Measurements from ENCODE around the gene ASB16. TPM values are rescaled to one million over a fixed set of nuclear protein-coding genes. Genes with fewer than 3 reads are reported as not detected.

ASB16 gene
- total and polyA plus RNA-seq, 9 of the 15 experiments (the other 6 are each of a cell fraction or from before 2014, with no cell fraction given) = 0.03 to 0.07 TPM; not detected in 7

DNA sequence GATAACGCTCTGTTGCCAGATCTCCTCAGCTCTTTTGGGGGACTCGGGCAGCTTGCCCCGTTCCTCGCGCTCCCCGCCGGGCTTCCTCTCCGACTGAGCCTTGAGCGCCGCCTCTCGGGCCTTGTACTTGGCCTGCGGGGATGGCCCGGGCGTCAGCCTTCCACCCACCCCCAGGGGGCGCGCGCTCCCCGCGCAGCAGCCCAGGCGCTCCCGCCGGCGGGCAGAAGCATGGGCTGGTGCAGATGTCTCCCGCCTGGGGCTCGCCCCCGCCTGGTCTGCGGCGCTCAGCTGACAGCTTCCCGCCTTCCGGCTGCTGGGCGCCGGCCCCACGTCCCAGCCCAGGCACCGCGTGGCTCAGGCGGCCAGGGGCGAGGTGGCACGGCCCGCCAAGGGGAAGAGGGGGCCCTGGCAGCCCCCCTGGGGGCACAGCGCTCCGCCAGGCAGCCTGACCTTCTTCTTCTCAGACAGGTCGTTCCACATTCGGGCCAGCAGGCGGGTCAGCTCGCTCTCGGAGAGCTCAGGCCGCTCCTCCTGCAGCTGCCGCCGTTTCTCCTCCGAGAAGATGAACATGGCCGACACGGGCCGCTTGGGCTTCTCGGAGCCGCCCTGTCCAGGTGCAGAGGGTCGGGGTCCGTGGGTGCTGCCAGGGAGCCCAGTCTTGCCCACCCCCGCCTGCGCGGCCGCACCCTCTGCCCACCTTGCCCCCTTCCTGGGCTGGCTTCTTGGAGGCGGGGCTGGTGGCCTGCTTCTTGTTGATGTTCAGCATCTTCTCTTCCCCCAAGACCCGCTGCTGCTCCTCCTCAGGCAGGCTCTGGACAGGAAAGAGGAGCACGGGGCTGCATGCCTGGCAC lies 40.1 kb downstream of the ASB16 start (continued):
- TF ChIP-seq SMAD2 (IDR thresholded peaks at IDR 0.05; ENCODE audit: low read depth, low read length) (0 out of 2 replicates have a peak, but pooled peaks have one; percentile 59), ARID3A (IDR thresholded peaks at IDR 0.05; ENCODE audit: borderline replicate concordance, low read depth, low read length) (no peak), GTF2E2 (tag; IDR thresholded peaks at IDR 0.05) (no peak), ZNF586 (CRISPR knock-in tag; conservative IDR thresholded peaks at IDR 0.05) (no peak), PHTF2 (CRISPR knock-in tag; IDR thresholded peaks at IDR 0.05) (no peak), MXI1 (IDR thresholded peaks at IDR 0.05; ENCODE audit: low read depth, low read length) (peak; percentile 89), MTA3 (IDR thresholded peaks at IDR 0.05; ENCODE audit: borderline replicate concordance) (peak; percentile 84; the same call in 1 of the 2 replicates), SRF (CRISPR knock-in tag; IDR thresholded peaks at IDR 0.05) (no peak)
- TF ChIP-seq, protein P1, sequence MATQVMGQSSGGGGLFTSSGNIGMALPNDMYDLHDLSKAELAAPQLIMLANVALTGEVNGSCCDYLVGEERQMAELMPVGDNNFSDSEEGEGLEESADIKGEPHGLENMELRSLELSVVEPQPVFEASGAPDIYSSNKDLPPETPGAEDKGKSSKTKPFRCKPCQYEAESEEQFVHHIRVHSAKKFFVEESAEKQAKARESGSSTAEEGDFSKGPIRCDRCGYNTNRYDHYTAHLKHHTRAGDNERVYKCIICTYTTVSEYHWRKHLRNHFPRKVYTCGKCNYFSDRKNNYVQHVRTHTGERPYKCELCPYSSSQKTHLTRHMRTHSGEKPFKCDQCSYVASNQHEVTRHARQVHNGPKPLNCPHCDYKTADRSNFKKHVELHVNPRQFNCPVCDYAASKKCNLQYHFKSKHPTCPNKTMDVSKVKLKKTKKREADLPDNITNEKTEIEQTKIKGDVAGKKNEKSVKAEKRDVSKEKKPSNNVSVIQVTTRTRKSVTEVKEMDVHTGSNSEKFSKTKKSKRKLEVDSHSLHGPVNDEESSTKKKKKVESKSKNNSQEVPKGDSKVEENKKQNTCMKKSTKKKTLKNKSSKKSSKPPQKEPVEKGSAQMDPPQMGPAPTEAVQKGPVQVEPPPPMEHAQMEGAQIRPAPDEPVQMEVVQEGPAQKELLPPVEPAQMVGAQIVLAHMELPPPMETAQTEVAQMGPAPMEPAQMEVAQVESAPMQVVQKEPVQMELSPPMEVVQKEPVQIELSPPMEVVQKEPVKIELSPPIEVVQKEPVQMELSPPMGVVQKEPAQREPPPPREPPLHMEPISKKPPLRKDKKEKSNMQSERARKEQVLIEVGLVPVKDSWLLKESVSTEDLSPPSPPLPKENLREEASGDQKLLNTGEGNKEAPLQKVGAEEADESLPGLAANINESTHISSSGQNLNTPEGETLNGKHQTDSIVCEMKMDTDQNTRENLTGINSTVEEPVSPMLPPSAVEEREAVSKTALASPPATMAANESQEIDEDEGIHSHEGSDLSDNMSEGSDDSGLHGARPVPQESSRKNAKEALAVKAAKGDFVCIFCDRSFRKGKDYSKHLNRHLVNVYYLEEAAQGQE (IDR thresholded peaks at IDR 0.05; ENCODE audit: borderline replicate concordance) = peak; percentile 96
- TF ChIP-seq, protein P1 (CRISPR knock-in tag; IDR thresholded peaks at IDR 0.05; ENCODE audit: low read depth) = no peak
- TF ChIP-seq, protein P2, sequence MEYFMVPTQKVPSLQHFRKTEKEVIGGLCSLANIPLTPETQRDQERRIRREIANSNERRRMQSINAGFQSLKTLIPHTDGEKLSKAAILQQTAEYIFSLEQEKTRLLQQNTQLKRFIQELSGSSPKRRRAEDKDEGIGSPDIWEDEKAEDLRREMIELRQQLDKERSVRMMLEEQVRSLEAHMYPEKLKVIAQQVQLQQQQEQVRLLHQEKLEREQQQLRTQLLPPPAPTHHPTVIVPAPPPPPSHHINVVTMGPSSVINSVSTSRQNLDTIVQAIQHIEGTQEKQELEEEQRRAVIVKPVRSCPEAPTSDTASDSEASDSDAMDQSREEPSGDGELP (CRISPR knock-in tag; IDR thresholded peaks at IDR 0.05; ENCODE audit: borderline replicate concordance) = peak; percentile 98
- TF ChIP-seq, protein P3, sequence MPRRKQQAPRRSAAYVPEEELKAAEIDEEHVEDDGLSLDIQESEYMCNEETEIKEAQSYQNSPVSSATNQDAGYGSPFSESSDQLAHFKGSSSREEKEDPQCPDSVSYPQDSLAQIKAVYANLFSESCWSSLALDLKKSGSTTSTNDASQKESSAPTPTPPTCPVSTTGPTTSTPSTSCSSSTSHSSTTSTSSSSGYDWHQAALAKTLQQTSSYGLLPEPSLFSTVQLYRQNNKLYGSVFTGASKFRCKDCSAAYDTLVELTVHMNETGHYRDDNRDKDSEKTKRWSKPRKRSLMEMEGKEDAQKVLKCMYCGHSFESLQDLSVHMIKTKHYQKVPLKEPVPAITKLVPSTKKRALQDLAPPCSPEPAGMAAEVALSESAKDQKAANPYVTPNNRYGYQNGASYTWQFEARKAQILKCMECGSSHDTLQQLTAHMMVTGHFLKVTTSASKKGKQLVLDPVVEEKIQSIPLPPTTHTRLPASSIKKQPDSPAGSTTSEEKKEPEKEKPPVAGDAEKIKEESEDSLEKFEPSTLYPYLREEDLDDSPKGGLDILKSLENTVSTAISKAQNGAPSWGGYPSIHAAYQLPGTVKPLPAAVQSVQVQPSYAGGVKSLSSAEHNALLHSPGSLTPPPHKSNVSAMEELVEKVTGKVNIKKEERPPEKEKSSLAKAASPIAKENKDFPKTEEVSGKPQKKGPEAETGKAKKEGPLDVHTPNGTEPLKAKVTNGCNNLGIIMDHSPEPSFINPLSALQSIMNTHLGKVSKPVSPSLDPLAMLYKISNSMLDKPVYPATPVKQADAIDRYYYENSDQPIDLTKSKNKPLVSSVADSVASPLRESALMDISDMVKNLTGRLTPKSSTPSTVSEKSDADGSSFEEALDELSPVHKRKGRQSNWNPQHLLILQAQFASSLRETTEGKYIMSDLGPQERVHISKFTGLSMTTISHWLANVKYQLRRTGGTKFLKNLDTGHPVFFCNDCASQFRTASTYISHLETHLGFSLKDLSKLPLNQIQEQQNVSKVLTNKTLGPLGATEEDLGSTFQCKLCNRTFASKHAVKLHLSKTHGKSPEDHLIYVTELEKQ (CRISPR knock-in tag; IDR thresholded peaks at IDR 0.05) = no peak
